ENCODE results near the gene MRAS. TPM values are rescaled to one million over a fixed set of nuclear protein-coding genes. Genes with fewer than 3 reads are reported as not detected.
A peak's percentile ranks its signal among the peaks of the same experiment; 100 is the strongest.

The MRAS gene
- total and polyA plus RNA-seq, 2 of the 13 experiments (the other 11 are each of a cell fraction or from before 2014, with no cell fraction given) = 8.8 to 36.2 TPM

DNA sequence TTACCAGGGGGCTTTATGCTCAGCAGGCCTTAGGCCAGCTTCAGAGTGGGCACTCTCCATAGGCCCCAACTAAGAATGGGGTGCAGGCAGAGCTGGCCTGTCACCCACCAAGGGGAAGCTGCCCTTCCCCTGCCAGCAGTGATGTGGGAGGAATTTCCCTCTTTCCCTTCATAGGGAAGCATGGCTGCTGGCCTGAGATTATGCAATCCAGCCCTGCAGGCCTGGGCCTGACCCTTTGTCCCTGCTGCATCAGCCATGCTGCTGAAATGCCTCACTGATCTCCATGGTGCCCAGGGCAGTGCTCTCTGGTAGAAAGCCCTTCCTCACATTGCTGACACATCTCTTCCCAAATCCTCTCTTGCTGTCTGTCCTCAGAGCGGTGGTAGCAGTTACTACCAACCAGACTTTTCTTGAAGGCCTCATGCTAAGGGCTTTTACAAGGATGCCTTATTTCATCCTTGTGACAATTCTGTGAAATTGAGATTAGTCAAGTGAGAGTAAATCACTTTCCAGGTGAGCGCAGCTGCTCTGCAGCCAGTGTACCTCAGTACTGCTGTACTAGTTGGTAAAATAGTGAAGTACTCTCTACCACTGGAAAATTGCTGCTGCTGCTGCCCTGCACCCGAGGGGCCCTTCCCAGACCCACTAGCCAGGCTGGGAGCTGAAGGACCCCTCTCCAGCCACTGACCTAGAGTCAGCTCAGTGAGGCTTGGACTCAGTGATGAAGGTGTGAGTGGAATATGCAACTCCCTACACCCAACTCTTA is 33.8 kb downstream of the MRAS start (continued):
- TF ChIP-seq ZGPAT (CRISPR knock-in tag; IDR thresholded peaks at IDR 0.05) (0 out of 2 replicates have a peak, but pooled peaks have one; percentile 50), ZNF563 (CRISPR knock-in tag; IDR thresholded peaks at IDR 0.05) (no peak), MED1 (CRISPR knock-in tag; IDR thresholded peaks at IDR 0.05) (peak; percentile 31; the same call in 1 of the 2 replicates), FOXJ3 (CRISPR knock-in tag; IDR thresholded peaks at IDR 0.05; ENCODE audit: borderline replicate concordance) (no peak), MED8 (CRISPR knock-in tag; IDR thresholded peaks at IDR 0.05; ENCODE audit: insufficient replicate concordance) (no peak), ZNF280B (CRISPR knock-in tag; IDR thresholded peaks at IDR 0.05; ENCODE audit: borderline replicate concordance) (0 out of 2 replicates have a peak, but pooled peaks have one; percentile 17), TFDP1 (CRISPR knock-in tag; IDR thresholded peaks at IDR 0.05; ENCODE audit: borderline replicate concordance) (peak; percentile 29; the same call in 1 of the 2 replicates), ZNF615 (CRISPR knock-in tag; IDR thresholded peaks at IDR 0.05; ENCODE audit: borderline replicate concordance) (no peak), ZNF574 (CRISPR knock-in tag; IDR thresholded peaks at IDR 0.05) (peak; percentile 63; the same call in 1 of the 2 replicates), FOXC1 (CRISPR knock-in tag; IDR thresholded peaks at IDR 0.05; ENCODE audit: borderline replicate concordance) (0 out of 2 replicates have a peak, but pooled peaks have one; percentile 65), ATF7 (IDR thresholded peaks at IDR 0.05) (no peak), ATF7 (CRISPR knock-in tag; IDR thresholded peaks at IDR 0.05) (no peak), ZNF678 (CRISPR knock-in tag; IDR thresholded peaks at IDR 0.05) (no peak), MAFK (conservative IDR thresholded peaks at IDR 0.05 in 1 of 2, IDR thresholded peaks at IDR 0.05 in 1 of 2; ENCODE audit: low read length in 2 of 2) (no peak), ZBTB10 (CRISPR knock-in tag; IDR thresholded peaks at IDR 0.05; ENCODE audit: borderline replicate concordance) (0 out of 2 replicates have a peak, but pooled peaks have one; percentile 33), THRA (CRISPR knock-in tag; IDR thresholded peaks at IDR 0.05; ENCODE audit: borderline replicate concordance) (no peak)
